CD4-positive, alpha-beta T cell treated with Interleukin-15 for 1 hour (primary cell): ENCODE measurements around the gene RBM33.
A peak's percentile ranks its signal among the peaks of the same experiment; 100 is the strongest.
"Not testable (repeated sequence)": the region's sequence is repeated elsewhere in the genome, so short reads cannot be mapped to it uniquely, and the experiment has no call there.

Experiments used
- DNase-seq: peaks from one replicate; pipeline ENCODE4 v3.0.0-alpha.2; 2020

Gene RBM33

DNA sequence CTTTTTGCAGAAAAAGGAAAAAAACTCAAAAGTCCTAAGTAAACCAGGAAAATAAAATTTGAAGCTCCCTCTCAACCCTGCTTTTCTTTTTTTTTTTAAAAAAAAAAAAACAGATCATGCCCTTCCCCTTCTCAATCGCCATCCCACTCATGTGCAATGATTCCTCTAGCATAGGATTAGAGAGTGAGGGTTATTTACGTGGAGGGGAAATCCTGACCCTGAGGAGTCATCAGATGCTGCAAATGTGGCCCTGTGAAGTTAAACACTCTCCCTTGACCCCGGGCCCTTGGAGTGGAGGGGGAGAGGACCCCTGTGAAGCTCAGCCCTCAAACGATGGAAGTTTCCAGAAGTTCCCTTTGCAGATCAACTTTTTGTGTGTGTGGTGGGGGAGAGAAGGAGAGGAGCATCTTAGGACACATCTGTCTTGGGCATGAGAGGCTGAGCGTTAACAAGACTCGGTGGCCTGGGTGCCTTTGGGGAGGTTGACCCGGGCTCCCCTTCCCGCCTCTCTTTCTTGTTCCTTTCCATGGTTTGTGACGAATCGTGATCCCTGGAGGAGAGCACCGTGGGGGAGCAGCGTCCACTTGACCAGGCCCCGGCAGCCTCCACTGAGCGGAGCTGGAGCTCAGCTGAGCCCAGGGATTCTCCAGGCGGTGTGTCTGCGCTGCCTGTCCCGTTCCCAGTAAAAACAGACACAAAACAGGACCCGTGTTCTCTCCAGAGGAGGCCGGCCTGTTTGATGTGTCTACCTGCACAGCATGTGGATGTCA lies 169.3 kb downstream of the RBM33 start:
- no peak for DNase-seq

DNA sequence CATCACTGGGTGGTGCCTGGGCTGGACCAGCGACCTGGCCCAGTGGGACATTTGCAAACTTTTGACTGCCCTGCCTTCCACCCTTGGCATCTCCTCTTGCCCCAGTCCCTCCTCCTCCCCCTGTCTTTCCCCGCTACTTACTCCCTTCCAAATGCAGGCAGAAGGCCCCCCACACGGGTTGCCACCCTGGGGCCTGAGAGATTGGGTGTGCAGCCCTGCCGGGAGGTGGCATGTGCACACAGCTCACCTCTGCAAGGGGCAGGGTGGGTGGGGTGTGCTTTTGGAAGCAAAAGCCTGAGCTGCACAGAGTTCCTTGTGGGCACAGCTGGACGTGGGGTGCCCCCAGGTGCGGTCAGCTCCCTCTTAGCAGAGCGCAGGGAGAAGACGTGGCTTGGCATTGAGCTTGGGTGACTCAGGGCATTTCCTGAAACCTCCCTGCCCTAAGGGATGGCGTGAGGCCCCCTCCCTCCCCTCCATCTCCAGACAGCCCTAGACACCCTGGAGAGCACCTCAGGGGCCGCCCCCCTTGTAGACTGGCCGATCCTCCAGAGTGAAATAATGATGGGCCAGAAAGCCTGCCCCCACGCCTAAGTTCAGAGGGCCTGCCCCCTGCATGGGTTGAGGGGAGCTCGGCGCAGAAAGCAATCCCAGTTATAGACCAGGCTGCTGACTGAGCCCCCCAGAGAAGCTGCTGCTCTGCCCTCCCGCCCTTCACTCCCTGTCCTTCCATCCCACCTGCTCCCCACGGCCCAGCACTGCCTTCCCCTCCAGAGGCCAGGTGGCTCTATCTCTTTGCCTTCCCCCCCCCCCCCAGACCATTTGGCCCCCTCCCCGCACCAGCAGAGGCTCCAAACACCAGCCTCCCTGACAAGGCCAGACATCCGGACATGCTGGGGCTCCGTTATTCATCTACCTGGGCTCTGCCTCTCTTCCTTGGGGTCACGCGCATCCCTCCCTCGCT lies 170.1 kb downstream of the RBM33 start:
- no peak for DNase-seq

DNA sequence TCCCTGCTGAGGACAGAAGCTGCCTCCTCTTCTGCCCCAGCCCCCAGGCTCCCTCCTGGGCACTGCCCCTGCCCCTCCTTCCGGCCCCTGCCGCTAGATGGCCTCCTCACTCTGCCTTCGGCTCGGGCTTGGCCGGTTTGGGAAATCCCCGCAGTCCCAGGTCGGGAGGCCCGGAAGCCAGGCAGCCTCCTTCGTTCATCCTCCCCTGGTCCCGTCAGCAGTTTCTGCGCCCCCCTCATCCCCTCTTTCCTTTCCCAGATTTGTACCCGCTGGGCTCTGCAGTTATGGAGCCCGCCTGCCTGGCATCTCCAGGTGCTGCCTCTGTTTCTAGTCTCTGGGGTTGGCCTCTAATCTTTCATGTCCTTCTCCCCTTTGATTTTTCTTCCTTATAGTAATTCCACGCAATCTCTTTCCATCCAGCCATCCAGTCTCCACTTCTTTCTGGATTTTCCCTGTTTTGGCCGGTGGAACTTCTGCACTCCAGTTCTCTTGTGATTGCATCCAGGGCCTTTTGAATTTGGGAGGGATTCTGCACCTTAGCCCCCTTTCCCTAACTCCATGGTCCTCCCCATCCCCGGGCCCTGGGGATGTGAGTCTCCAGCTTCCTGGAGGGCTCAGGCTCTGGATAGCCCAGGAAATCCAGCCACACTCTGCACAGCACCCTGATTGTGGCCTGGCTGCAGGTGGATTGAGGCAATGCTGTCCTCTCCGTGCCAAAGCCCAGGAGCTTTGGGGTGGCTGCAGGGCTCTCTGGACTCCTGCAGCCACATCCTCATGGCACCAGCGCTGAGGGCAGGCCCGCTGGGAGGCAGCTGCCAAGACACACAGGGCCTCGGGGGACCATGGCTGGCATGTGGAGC lies 171.1 kb downstream of the RBM33 start:
- peak; percentile 25 for DNase-seq

DNA sequence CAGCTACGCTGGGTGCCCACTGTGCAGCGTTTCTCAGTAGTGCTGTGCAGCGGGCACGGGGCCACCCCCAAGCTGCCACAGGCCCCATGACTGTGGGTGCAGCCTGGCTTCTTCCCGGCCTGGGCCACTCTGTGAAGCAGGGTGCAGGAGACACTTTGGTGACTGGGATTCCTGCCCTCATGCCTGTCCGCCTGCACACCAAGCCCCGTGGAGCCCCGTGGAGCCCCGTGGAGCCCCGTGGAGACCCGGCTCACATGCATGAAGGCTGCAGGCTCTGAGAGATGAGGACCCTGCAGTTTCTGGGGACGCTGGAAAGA lies 171.7 kb downstream of the RBM33 start:
- no peak for DNase-seq

- DNase-seq: no peak
Measured at GRCh38 chr7:155816996-155817395, 172.5 kb downstream of the RBM33 start.

DNA sequence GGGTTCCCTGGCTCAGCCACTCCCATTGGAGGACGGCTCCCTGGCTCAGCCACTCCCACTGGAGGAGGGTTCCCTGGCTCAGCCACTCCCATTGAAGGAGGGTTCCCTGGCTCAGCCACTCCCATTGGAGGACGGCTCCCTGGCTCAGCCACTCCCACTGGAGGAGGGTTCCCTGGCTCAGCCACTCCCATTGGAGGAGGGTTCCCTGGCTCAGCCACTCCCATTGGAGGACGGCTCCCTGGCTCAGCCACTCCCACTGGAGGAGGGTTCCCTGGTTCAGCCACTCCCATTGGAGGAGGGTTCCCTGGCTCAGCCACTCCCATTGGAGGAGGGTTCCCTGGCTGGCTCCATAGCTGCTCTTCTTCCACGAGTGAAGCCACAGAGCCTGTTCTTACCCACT lies 173.1 kb downstream of the RBM33 start:
- DNase-seq: not testable (repeated sequence)

GRCh38 chr7:155818154-155818819 lies 173.8 kb downstream of the RBM33 start:
- no peak for DNase-seq

GRCh38 chr7:155818820-155819168 lies 174.3 kb downstream of the RBM33 start:
- DNase-seq: no peak

GRCh38 chr7:155819186-155819585 lies 174.7 kb downstream of the RBM33 start:
- DNase-seq: no peak

DNA sequence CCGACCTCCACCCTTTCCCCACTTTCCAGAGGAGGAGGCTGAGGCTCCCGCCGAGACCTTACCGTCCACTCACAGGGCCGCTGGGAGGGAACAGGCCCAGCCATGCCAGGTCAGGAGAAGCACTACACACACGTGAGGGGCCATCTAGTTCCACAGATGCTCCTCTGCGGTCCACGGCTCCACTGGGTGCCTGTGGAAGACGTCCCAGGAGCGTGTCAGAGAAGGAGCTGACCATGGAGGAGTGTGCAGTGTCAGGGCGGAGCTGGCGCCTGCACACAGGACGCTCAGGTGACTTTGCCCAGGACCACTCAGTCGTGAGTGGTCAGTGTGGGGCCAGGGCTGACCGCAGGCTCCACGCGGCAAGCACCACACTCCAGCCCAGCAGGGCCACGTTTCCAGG lies 175.8 kb downstream of the RBM33 start:
- DNase-seq: no peak

DNA sequence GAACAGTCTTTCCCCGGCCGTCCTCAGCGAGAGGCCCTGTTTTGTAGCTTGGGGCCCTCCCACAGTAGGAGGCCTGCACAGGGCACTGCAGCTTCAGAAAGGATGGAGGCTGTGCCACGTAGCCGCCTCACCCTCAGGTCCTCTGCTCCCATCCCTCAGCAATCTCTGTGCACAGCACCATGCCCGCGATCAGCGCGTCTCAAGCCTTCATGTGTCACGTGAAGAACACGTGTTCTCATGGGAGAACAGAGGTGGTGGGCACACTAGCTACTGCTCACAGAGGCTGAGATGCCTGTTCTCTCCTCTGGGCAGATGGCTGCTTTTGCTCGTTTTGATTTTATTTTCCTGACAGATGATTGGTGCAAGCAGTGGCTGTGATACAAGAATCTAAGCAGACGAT lies 176.3 kb downstream of the RBM33 start:
- DNase-seq: no peak

DNA sequence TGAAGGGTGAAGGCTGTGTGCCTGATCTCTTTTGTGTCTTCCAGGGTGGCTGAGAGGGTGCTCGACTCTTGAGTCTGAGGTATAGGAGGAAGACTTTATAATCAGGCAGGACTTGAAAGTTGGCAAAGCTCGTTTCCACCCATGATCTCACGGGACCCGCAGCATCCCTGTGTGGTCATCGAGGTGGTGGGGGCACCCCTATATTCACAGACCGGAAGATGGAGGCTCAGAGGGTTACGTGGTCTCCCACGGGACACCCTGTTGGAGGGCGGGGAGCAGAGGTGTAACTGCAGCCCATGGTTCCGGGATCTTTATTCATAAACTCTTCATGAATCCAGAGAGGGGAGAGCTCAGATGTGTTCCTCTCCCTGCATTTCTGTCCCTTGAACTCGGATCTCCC lies 177.4 kb downstream of the RBM33 start:
- DNase-seq: no peak

DNA sequence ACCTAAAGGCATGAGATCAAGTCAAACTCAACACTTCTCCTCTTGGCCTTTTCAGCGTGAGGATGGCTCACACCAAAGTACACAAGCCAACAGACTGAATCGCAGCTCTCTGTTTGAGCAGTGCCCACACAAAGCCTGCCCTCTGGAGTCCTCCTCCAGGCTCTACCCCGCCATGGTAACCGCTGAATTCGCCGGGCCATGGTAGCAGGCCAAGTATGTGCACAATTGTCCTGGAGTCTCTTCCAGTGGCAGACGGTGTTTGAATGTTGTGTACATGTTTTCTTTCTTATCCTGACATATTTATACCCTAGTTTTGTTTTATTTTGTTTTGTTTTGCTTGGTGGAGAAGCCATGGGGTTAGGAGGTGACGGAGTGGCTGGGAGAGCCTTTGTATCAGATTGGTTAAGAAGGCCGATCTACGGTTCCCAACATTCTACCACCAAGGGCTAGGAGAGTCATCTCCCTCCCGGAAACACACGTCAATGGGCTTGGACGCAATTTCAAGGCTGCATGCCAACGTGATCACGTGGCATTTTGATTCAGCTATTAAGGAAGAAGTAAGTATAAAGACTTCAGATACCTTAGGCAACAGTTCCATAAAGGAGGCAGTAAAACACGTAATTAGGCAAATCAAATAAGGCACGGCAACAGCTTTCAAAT lies 179.9 kb downstream of the RBM33 start:
- no peak for DNase-seq

GRCh38 chr7:155825336-155825735 lies 180.9 kb downstream of the RBM33 start:
- DNase-seq: no peak

DNA sequence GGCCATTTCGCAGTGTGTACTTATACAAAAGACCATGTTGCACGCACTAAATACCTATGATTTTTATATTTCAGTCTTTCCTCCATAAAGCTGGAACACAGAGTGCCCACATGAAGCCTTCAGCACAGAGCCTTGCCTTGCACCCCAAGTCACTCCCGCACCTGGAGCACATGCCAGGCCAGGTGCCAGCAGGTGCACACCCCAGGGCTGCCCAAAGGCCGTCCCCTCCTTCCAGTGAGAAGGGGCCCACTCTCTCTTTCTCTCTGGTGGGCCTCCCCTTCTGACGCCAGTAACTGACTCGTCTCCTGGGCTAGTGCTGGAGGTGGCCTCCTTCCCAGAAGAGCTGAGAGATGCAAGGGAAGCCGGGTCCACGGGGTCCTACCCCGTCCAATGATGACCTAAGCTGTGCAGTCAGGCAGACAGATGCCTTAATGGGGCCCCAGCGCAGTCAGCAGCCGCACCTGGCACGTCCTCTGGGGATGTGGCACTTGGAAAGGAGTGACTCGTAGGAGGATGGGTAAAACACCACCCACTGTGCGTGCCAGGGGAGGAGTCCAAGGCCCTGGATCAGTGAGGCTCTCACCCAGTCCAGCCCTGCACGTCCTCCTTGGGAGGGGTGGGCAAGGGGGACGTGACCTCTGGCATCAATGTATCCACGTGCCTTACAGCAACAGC lies 185.5 kb downstream of the RBM33 start:
- no peak for DNase-seq
